MM.1S (cell line): ENCODE measurements around the gene MIER3.

ENCODE experiments used
- CTCF ChIP-seq: fragments of 300-600 bp; sonication (generic); IDR thresholded peaks from 2 replicates; pipeline ENCODE4 v1.5.1; 2016; ENCODE audit warnings: antibody characterized with exemption, low read length, mixed read lengths
- EZH2 ChIP-seq: fragments of 300-600 bp; sonication (generic); optimal IDR thresholded peaks from 2 replicates; pipeline ENCODE3; 2017; ENCODE audit warnings: low read depth, mild to moderate bottlenecking, antibody characterized with exemption, low read length, mixed read lengths
- EZH2phosphoT487 ChIP-seq: fragments of 300-600 bp; sonication (generic); IDR thresholded peaks from 2 replicates; pipeline ENCODE4 v1.6.1; 2018; ENCODE audit warnings: antibody characterized with exemption, low read length

- TF ChIP-seq CTCF, result no peak
- TF ChIP-seq EZH2, result no peak
- no peak for TF ChIP-seq EZH2phosphoT487
Measured at GRCh38 chr5:56918054-56918453, 33.9 kb downstream of the MIER3 start.
